CD4-positive, alpha-beta T cell treated with Interleukin-4 for 1 hour (primary cell): ENCODE data around the gene COG2.
"Not testable (repeated sequence)": the region's sequence is repeated elsewhere in the genome, so short reads cannot be mapped to it uniquely, and the experiment has no call there.

Source experiments
- DNase-seq, 2 donors: peaks; one replicate each; pipeline ENCODE4 v3.0.0-alpha.2; 2020 to 2022

The COG2 gene

DNA sequence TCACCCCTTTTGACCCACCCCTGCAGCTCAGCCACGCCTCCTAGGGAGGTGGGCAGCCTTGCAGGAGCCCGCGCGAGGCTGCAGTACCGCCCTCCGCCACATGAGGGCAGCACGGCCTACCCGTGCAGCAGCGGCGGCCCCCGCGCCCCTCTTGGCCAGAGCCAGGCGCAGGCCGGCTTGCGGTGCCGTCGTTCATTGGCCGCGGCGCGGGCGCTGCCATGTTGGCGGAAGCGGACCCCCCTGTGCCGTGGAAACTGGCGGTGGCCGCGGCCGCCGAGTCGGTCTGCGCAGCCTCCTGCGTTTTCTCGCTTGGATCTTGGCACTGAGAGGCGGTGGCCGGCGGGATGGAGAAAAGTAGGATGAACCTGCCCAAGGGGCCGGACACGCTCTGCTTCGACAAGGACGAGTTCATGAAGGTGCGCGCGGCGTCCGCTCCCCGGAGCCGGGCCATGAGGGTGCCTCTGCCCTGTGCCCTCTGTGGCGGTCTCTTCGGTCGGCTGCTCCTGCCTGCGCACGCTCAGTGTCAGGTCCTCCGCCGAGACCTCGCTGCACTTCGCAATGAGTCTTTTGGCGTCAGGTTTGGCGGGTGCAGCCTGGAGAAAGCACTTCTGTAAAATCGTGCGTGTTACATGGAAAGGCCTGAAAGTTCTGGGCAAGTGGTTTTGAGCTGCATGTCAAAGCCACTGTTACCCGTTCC, at the start of gene COG2:
TSS of gene COG2 (plus strand) at position 219 of the 697 bp plus-strand sequence. CDS start at position 345, 126 bp downstream.
- peak; percentile 92 to 93 for DNase-seq

DNA sequence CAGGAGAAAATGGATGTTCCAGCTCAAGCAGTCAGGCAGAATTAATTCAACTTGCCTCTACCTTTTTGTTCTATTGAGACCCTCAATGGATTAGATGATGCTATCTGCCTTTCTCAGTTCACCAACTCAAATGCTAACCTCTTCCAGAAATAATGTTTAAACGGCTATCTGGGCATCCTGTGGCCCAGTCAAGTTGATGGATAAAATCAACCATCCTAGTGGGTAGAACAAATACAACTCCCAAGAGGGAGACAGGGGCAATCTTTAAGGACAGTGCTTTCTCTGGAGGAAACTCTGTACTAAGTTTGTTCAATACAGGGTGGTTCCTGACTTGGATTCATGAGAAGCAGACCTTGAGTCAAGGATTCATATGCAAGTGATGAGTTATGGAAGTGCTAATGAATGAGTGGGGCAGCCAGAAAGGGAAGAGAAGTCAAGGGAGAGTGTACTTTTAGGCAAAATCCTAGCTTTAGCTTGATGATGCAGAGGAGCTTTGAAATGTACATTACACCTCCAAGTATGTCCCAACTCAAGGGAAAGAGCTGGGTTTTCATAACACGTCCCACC, 49.4 kb upstream of the COG2 start:
- no peak for DNase-seq

- no peak for DNase-seq
These were observed 48.0 kb upstream of the COG2 start for GRCh38 chr1:230594214-230594773.

GRCh38 chr1:230595181-230595580, 47.1 kb upstream of the COG2 start:
- DNase-seq: no peak

- no peak for DNase-seq
These were observed 46.0 kb upstream of the COG2 start for GRCh38 chr1:230596306-230596705.

DNA sequence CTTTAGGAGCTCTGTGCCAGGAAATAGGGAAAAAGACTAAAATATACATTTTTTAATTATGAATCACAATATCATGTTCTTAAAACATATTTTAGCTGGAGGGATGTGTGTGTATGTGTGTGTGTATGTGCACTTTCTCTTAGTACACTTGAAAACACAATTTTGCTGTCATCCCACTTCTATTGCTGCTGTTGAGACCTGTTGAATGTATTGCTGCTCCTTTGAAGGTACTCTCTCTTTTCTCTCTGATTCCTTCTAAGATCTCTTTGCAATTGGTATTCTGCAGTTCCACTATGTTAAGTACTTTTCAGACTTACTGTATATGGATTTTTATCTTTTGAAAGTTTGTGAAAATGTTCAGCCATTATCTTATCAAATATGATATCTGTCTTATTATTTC, 43.5 kb upstream of the COG2 start:
- DNase-seq: no peak

- DNase-seq: no peak
These were observed 42.2 kb upstream of the COG2 start for GRCh38 chr1:230599926-230600656.

DNA sequence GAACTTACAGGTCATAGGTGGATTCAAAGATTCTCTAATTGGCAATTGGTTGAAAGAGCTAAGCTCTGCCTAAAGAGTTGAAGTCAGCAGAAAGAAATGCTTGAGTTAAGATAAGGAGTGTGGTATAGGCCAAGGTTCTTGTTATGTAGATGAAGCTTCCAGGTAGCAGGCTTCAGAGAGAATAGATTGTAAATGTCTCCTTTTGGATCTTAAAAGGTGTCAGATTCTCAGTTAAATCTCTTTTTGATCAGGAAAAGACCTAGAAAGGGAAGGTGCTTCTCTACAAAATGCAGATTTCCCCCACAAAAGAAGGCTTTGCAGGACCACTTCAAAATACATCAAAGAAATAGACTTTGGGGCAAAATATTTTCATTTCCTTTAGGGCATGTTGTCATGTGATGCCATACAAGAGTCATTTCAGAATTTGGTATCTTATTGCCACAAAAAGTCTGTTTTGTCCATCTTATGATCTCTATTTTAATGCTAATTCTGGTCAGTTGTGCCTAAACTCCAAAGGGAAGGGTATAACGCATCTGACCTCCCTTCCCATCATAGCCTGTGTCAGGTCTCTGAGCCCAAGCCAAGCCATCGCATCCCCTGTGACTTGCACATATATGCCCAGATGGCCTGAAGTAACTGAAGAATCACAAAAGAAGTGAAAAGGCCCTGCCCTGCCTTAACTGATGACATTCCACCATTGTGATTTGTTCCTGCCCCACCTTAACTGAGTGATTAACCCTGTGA, 41.5 kb upstream of the COG2 start:
- DNase-seq: not testable (repeated sequence)

- DNase-seq: no peak
These were observed 33.1 kb upstream of the COG2 start for GRCh38 chr1:230609208-230609607.

- no peak for DNase-seq
These were observed 31.7 kb upstream of the COG2 start for GRCh38 chr1:230610589-230610988.

- DNase-seq: no peak
These were observed 31.0 kb upstream of the COG2 start for GRCh38 chr1:230611128-230611877.

- DNase-seq: no peak
These were observed 30.4 kb upstream of the COG2 start for GRCh38 chr1:230611878-230612235.

GRCh38 chr1:230612651-230613050, 29.6 kb upstream of the COG2 start:
- DNase-seq: no peak

DNA sequence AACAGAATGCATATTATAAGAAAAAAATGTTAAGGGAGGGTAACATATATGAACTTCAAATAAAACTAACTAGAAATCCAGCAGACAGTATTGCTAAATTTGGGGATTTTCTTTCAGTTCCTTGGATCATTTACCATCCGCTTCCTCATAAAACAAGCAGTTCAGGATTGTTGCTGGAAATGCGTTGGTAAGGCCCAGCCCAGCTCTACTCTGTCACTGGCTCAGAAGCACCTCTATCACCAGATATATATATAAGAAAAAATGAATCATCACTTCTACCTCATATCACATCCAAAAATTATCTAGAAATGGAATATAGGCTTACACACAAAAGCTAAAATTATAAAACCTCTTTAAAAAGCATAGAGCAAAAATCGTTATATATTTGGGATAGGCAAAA, 28.2 kb upstream of the COG2 start:
- DNase-seq: no peak

GRCh38 chr1:230618537-230618936, 23.7 kb upstream of the COG2 start:
- no peak for DNase-seq

GRCh38 chr1:230620649-230621323, 21.5 kb upstream of the COG2 start:
- DNase-seq: no peak

- no peak for DNase-seq
These were observed 20.8 kb upstream of the COG2 start for GRCh38 chr1:230621324-230622030.

GRCh38 chr1:230622151-230622550, 20.1 kb upstream of the COG2 start:
- no peak for DNase-seq

DNA sequence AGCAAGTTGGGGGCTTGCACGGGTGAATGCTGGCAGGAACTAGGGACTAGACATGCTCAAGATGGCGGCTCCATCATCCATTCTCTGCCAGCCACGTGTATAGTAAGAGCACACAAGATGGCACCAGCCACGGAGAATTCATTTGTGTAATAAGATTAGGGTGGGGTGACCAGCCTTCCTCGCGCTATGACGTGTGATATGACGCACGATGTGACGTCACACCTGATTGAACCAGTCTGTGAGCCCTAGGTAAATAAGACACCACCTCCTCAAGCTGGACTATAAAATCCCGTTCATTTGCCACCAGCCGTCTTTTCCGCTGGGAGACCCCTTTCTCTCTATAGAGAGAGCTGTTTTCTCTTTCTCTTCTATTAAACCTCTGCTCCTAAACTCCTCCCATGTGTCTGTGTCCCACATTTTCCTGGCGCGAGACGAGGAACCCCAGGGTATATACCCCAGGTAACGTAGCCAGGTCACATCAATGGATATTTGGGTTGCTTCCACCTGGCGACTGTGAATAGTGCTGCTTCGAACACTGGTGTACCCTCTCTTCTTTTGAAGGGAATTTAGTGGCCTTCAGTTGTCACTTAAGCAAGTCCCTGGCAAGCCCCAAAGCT, 18.1 kb upstream of the COG2 start:
- DNase-seq: no peak

GRCh38 chr1:230626232-230626631, 16.0 kb upstream of the COG2 start:
- DNase-seq: no peak

- DNase-seq: no peak
These were observed 14.5 kb upstream of the COG2 start for GRCh38 chr1:230627767-230628166.
